ENCODE data around the gene SPDYE2.
"Not testable (repeated sequence)": the region's sequence is repeated elsewhere in the genome, so short reads cannot be mapped to it uniquely, and the experiment has no call there.

DNA sequence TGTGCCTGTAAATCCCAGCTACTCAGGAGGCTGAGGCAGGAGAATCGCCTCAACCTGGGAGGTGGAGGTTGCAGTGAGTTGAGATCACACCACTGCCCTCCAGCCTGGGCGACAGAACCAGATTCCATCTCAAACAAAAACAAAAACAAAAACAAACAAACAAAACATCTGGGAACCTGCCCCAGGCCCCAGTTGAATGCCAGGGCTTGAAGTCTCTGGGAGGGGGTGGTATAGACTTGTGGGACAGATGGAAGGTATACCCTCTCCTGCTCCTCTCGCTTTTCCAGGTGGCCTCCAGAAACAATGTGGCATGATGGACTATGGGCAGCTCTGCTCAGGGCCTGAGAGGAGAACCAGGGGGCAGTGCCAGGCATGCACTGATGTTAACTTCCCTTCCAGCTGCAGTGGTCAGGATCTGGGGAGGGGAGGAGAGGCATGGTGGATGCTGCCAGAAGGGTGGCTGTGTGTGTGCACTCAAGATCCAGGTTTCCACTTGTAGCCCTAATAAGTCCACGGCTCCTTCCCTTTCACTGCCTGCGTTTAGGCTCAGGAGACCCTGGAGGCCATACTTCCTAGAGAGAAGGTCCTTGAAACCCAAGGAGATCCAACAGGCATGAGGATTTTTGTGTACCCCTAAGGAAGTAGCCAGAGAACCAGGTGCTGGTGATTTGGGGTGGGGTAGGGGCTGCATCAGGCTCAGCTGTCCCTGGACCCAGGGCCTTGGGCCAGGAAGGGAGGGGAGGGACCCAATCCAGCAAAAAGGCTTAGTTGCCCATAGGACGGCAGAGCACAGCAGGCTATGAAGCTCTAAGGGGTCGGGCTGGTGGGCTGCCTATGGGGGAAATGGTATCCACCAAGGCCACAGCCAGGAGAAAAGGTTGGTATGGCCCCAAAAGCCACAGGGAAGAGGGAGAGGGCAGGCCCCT, 26.6 kb downstream of the SPDYE2 start:
- TF ChIP-seq POLR2A (IDR thresholded peaks at IDR 0.05): not testable (repeated sequence)
- TF ChIP-seq, protein P1, sequence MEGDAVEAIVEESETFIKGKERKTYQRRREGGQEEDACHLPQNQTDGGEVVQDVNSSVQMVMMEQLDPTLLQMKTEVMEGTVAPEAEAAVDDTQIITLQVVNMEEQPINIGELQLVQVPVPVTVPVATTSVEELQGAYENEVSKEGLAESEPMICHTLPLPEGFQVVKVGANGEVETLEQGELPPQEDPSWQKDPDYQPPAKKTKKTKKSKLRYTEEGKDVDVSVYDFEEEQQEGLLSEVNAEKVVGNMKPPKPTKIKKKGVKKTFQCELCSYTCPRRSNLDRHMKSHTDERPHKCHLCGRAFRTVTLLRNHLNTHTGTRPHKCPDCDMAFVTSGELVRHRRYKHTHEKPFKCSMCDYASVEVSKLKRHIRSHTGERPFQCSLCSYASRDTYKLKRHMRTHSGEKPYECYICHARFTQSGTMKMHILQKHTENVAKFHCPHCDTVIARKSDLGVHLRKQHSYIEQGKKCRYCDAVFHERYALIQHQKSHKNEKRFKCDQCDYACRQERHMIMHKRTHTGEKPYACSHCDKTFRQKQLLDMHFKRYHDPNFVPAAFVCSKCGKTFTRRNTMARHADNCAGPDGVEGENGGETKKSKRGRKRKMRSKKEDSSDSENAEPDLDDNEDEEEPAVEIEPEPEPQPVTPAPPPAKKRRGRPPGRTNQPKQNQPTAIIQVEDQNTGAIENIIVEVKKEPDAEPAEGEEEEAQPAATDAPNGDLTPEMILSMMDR (IDR thresholded peaks at IDR 0.05): not testable (repeated sequence)
